ENCODE results near the gene TGM1.

DNA sequence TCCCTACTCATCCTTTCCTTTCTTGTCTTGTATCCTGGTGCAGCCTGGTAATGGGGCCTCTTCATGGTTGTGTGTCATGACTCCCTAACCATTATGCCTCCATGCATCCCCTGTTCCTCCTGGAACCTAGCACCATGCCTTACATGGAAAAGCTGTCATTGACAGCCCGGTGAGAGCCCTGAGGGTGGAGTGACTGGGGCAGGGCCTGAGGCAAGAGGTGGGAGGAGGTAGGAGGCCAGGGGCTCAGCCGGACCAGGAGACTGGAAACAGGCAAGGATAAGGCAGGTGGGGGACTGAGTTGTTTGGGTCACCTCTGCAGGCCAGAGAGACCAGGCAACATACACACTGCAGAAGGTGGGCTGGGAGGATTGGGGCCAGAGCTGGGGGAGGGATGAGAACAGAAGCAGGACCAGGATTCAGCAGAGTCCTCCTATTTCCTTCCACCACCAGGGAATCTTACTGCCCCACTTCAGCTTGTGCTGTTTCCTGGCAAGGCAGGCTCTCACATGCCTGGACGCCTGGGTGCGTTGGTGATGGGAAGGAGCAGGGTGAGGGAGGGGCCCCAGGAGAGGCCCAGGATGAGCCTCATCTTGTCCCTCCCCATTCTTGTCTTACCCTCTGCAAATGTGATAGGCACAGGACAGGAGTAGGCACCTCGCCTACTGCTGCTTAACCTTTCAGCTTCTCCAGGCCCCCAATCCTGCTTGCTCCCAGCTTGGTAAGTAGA lies 46.7 kb upstream of the TGM1 start, which contains the start of gene LTB4R2:
- no peak for TF ChIP-seq FOSB (CRISPR knock-in tag; IDR thresholded peaks at IDR 0.05)
- TF ChIP-seq, protein P1, sequence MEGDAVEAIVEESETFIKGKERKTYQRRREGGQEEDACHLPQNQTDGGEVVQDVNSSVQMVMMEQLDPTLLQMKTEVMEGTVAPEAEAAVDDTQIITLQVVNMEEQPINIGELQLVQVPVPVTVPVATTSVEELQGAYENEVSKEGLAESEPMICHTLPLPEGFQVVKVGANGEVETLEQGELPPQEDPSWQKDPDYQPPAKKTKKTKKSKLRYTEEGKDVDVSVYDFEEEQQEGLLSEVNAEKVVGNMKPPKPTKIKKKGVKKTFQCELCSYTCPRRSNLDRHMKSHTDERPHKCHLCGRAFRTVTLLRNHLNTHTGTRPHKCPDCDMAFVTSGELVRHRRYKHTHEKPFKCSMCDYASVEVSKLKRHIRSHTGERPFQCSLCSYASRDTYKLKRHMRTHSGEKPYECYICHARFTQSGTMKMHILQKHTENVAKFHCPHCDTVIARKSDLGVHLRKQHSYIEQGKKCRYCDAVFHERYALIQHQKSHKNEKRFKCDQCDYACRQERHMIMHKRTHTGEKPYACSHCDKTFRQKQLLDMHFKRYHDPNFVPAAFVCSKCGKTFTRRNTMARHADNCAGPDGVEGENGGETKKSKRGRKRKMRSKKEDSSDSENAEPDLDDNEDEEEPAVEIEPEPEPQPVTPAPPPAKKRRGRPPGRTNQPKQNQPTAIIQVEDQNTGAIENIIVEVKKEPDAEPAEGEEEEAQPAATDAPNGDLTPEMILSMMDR (IDR thresholded peaks at IDR 0.05) = no peak
- TF ChIP-seq, protein P2, sequence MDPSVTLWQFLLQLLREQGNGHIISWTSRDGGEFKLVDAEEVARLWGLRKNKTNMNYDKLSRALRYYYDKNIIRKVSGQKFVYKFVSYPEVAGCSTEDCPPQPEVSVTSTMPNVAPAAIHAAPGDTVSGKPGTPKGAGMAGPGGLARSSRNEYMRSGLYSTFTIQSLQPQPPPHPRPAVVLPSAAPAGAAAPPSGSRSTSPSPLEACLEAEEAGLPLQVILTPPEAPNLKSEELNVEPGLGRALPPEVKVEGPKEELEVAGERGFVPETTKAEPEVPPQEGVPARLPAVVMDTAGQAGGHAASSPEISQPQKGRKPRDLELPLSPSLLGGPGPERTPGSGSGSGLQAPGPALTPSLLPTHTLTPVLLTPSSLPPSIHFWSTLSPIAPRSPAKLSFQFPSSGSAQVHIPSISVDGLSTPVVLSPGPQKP (IDR thresholded peaks at IDR 0.05; ENCODE audit: low read depth, low read length) = no peak
- no peak for TF ChIP-seq POLR2A (IDR thresholded peaks at IDR 0.05; ENCODE audit: low read length)
- TF ChIP-seq CHD4 (IDR thresholded peaks at IDR 0.05; ENCODE audit: borderline replicate concordance) = no peak
- TF ChIP-seq MAFK (IDR thresholded peaks at IDR 0.05; ENCODE audit: partially characterized antibody) = no peak
- TF ChIP-seq EP300 (IDR thresholded peaks at IDR 0.05) = no peak
- no peak for TF ChIP-seq RNF2 (IDR thresholded peaks at IDR 0.05; ENCODE audit: borderline replicate concordance, low read depth)
- TF ChIP-seq, protein P3, sequence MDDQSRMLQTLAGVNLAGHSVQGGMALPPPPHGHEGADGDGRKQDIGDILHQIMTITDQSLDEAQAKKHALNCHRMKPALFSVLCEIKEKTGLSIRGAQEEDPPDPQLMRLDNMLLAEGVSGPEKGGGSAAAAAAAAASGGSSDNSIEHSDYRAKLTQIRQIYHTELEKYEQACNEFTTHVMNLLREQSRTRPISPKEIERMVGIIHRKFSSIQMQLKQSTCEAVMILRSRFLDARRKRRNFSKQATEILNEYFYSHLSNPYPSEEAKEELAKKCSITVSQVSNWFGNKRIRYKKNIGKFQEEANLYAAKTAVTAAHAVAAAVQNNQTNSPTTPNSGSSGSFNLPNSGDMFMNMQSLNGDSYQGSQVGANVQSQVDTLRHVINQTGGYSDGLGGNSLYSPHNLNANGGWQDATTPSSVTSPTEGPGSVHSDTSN (IDR thresholded peaks at IDR 0.05) = no peak
- no peak for TF ChIP-seq ESRRA (IDR thresholded peaks at IDR 0.05; ENCODE audit: borderline replicate concordance, low read length)
- no peak for TF ChIP-seq CEBPB (IDR thresholded peaks at IDR 0.05)
- no peak for TF ChIP-seq RAD21 (conservative IDR thresholded peaks at IDR 0.05 in 1 of 2, IDR thresholded peaks at IDR 0.05 in 1 of 2)
- TF ChIP-seq MYC (IDR thresholded peaks at IDR 0.05; ENCODE audit: borderline replicate concordance, low read length) = no peak
